8988T (cell line): ENCODE data around the gene STOML1.
"Not testable (repeated sequence)": the region's sequence is repeated elsewhere in the genome, so short reads cannot be mapped to it uniquely, and the experiment has no call there.

ENCODE experiments used
- DNase-seq: peaks from one replicate; pipeline ENCODE4 v3.0.0; 2011

Gene STOML1

DNA sequence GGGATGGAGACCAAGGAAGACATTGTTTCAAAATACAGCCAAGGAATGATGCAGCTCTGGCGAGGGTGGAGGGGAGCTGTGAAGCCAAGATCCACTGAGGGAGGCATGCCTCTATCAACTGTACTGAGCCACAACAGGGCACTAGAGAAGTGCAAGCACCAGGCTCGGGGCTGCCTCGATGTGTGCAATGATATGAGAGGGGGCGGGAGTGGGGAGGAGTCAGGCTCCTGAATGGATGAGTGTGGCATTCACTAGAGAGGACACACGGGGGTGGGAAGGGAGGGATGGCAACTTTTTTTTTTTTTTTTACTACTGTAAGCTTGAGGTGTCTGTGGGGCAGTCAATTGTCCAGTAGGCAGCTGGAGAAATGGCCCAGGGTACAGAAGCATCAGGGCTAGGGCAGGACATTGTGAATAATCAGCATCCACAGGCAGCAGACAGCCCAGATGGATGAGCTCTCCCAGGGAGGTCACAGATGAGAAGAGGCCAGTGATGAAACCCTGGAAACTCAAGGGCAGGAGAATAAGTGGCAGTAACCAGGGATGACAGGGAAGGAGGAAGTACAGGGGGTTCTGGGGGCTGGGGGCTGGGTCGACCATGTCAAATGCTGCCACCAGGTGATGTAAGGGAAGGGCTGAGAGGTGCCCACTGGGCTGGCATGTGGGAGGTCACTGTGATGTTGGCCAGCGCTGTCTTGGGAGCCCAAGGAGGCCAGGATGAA is 5.9 kb downstream of the STOML1 start:
- no peak for DNase-seq

GRCh38 chr15:73985101-73985873 is 6.8 kb downstream of the STOML1 start:
- no peak for DNase-seq

DNA sequence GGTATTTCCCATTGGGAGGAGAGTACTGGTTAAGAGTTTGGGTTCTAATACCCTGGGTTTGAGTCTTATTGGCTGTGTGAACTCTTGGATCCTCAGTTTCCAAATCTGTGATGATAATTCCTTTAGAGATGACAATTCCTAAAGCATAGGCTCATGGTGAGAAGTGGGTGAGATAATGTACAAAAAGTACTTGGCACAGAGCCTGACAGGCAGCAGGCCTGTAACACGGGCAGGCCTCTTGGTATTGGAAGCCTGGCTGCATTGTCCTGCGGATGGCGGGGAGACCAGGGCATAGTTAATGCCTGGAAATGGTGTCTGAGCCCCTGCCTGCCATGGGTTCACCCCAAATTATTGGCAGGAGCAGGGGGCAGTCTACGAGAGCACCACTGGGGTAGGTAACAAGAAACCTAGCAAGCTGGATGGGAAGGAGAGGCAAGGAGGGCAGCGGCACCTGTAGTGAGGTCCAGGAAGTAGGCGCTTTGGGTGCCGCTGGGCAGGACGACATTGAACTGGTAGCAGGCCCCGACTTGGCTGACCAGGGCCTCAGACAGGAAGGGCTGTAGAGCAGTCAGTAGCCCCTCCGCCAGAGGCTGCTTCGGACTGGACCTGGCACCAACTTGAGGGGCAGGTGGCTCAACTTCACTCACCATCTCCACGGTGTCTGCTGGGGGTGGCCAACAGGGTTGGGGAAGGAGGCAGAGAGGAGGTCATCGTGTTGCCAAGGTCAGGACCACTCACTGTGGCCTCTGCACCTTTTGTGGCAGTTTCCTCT is 7.7 kb downstream of the STOML1 start:
- DNase-seq, result no peak

DNA sequence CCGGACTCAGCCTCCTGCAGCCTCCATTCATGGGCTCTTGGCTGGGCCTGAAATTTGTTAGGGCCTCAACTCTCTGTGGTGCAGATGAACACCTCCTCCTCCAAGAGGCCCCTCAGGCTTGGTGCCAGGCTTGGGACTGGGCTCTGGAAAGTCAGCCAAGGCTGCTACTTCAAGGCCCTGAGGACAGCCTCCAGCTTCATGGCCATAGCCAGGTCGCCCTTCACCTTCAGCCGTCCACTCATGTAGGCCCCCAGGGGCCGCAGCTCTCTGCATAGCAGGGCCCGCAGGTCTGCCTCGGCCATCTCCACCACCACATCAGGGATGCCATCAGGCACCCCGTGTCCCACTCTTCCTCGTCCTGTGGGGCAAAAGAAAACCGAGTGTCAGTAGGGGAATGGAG is 8.3 kb downstream of the STOML1 start:
- DNase-seq, result no peak

GRCh38 chr15:73983211-73983727 is 8.8 kb downstream of the STOML1 start:
- DNase-seq, result no peak

DNA sequence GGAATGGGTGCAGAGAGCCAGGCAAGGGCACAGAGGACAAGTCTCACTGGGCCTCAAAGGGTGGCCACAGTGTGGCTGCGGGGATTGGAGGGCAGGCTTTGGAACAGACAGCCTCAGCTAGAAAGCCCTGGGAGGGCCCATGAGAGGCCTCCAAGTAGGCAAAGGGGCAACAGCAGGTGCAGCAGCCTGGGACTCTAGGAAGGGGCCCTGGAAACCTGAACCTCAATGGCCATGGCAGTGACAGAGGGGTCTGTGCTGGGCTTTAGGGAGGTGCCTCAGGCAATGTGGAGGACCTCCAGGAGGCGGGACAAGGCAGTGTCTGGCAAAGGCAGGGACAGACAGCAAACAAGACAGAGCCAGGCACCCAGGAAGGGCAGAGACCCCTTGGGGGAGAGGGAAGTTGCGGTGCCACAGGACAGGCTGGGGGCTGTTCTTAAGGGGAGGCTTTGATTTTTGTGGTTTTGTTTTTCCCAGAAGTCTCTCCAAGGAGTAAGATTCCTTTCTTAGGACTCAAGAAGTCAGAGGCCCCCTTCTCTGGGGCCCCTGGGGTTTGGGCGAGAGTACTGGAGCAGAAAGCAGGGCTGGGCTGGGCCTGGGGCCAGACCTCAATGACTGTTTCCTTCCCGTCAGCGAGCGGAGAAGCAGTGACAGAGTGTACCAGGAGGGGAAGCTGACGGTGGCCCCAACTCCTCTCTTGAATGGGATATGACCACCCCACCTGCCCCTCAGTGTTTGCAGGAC is 9.7 kb downstream of the STOML1 start:
- no peak for DNase-seq

DNA sequence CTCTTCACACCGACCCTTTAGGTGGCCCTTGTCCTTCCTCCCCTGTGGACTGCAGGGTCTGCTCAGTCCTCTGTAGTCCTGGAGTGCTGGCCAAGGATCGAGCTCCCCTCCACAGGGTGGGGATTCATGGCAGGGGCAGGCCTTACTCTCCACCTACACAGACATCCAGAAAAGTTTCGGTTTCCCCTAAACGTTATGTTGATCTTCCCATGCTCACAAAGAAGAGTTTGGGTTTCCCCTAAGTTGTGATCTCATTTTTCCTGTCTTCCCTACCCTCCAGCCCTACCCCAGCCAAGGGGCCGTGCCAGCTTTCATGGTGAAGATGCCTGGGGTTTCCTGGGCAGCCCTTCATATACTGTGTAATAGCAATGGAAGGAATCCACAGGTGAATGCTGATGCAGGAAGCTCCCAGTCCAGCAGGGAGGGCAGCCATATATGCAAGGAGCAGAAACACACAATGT is 10.3 kb downstream of the STOML1 start:
- DNase-seq, result no peak

DNA sequence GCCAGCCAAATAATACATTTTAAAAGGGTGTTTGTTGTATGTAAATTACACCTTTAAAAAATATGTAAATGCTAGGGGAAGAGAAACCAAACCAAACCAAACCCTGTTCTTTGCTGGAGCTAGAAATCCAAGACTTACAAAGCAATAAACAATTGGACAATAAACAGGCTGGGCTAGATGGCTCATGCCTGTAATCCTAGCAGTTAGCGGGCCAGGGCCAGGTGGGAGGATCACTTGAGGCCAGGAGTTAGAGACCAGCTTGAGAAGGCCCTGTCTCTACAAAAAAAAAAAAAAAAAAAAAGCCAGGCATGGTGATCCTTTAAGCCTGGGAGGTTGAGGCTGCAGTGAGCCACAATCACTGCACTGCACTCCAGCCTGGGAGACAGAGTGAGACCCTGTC is 12.5 kb downstream of the STOML1 start:
- DNase-seq, result no peak

GRCh38 chr15:73978896-73979295 is 13.2 kb downstream of the STOML1 start:
- no peak for DNase-seq

- not testable (repeated sequence) for DNase-seq
Measured at GRCh38 chr15:73975440-73976125, 16.5 kb downstream of the STOML1 start.

- DNase-seq, result not testable (repeated sequence)
Measured at GRCh38 chr15:73973683-73974200, 18.4 kb downstream of the STOML1 start.

- peak; percentile 60 for DNase-seq
Measured at GRCh38 chr15:73972984-73973682, 19.0 kb downstream of the STOML1 start.

GRCh38 chr15:73969151-73969759 is 22.8 kb downstream of the STOML1 start:
- DNase-seq, result no peak

GRCh38 chr15:73968461-73968860 is 23.6 kb downstream of the STOML1 start:
- no peak for DNase-seq

DNA sequence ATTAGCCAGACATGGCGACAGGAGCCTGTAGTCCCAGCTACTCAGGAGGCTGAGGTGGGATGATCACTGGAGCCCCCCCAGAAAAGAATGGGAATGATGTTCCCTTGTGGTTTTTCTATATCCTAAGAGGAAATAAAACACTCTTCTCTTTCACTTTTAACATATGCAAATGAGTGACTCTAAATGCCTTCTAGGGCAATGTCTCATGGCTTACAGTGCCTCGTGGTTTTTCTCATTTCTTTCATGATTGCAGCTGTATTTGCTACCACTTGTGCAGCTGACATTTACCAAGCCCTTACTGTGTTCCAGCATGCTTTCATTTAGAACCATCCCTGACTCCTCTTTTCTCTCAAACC is 26.4 kb downstream of the STOML1 start:
- DNase-seq, result no peak

DNA sequence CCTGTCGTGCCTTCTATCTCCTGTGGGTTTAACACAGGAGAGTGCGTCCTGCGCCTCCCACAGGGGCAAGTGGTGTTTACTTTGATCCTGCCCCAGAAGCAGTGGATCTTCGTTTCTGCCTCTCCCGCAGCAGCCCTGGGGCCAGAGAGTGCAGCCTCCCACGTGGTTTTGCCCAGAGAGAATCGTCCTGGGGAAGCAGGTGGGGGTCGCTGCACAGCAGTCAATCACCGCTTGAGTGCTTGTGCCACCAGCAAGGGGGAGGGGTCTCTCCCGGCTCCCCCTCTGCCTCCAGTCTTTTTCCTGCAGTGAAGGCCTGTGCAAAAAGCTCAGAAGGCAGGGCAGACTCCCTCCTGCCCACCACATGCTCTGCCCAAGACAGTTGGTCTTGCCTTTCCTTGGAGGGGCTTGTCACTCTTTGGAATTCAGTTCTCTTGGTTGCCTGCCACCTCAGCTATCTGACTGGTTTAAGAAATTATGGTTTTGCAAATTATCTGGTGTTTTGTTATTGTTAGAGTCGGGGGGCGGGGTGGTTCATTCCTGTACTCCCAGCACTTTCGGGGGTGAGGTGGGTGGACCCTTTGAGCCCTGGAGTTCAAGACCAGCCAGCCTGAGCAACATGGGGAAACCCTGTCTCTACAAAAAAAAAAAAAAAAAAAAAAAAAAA is 26.9 kb downstream of the STOML1 start:
- no peak for DNase-seq

- peak; percentile 66 for DNase-seq
Measured at GRCh38 chr15:73964736-73965093, 27.4 kb downstream of the STOML1 start.

DNA sequence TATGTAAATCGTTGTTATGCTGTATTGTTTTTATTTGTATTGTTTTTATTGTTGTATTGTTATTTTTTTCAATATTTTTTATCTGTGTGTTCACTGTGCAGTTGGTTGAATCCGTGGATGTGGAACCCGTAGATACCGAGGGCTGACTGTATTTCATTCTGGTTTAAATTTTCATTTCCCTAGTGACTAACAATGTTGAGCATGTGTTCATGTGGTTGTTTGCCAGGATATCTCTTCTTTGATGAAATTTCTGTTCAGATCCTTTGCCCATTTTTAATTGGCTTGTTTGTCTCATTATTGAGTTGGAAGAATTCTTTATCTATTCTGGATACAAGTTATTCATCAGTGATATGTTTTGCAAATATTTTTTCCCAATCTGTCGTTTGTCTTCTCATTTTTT is 29.7 kb downstream of the STOML1 start:
- DNase-seq, result no peak

GRCh38 chr15:73960472-73961070 is 31.5 kb downstream of the STOML1 start:
- DNase-seq, result not testable (repeated sequence)

- DNase-seq, result no peak
Measured at GRCh38 chr15:73959801-73960200, 32.3 kb downstream of the STOML1 start.
